Esophagus squamous epithelium (tissue), 5 donors: ENCODE measurements around the gene ITCH. TPM values are rescaled to one million over a fixed set of nuclear protein-coding genes. Genes with fewer than 3 reads are reported as not detected.

ENCODE experiments used
- DNase-seq: peaks from one replicate; lab custom pipeline; 2025; lab: John Stamatoyannopoulos, UW
- H3K27ac ChIP-seq, 4 donors: fragments of 200-600 bp; sonication (generic); one replicate each; pipeline ENCODE4 v1.5.1; 2016 to 2019; ENCODE audit warnings: mild to moderate bottlenecking in 1 of 4
- H3K27me3 ChIP-seq, 4 donors: fragments of 200-600 bp; sonication (generic); 1 replicate in 3 of 4; 2 replicates in 1 of 4; pipeline versions ENCODE4 v1.5.1 to v1.6.0; 2017 to 2021; ENCODE audit warnings: antibody characterized with exemption in 1 of 4
- H3K36me3 ChIP-seq, 3 donors: fragments of 200-600 bp; sonication (generic); one replicate each; pipeline ENCODE4 v1.5.1; 2016 to 2019
- H3K4me1 ChIP-seq, 3 donors: fragments of 200-600 bp; sonication (generic); one replicate each; pipeline ENCODE4 v1.5.1; 2017 to 2019
- H3K4me3 ChIP-seq, 4 donors: fragments of 200-600 bp; sonication (generic); 1 replicate in 3 of 4; 2 replicates in 1 of 4; pipeline ENCODE4 v1.5.1; 2016 to 2019; ENCODE audit warnings: mild to moderate bottlenecking in 2 of 4, moderate library complexity in 1 of 4
- H3K9me3 ChIP-seq, 3 donors: fragments of 200-600 bp; sonication (generic); one replicate each; pipeline ENCODE4 v1.5.1; 2016 to 2019
- POLR2A ChIP-seq, 4 donors: fragments of 450-650 bp; IDR thresholded peaks; one replicate each; pipeline ENCODE4 v1.6.1; 2017; ENCODE audit warnings: antibody characterized with exemption in 4 of 4, mild to moderate bottlenecking in 4 of 4, moderate library complexity in 3 of 4
- WGBS, 2 donors: methylation state at CpG; one replicate each; pipeline ENCODE4 v1.1.5; 2018; 5-methylcytosine and 5-hydroxymethylcytosine counted together
- intact Hi-C: fragments of 100-400 bp; cut with DNase I; formaldehyde crosslinking; loops from one replicate; pipeline ENCODE4 v1.15.0; 2022
- total RNA-seq, 4 donors: library from RNA; depleted of rRNA; stranded (reverse); fragments of >200 nt; gene quantifications; one replicate each; pipeline ENCODE4 v1.1.0, GENCODE V29; 2016
- TF ChIP-seq, protein P1 (sequence below), 6 experiments: fragments of 450-650 bp in 4 of 6; fragments of 200-600 bp in 2 of 6; sonication (generic) in 2 of 6; IDR thresholded peaks; one replicate each; pipeline ENCODE4 v1.5.1; 2016 to 2019; ENCODE audit warnings: antibody characterized with exemption in 6 of 6, mild to moderate bottlenecking in 4 of 6, moderate library complexity in 4 of 6
- donor health status: DM: yes; HTN: yes; CAD: no.

Gene ITCH
- total RNA-seq, 4 donors from 2014 or later = 45.9 to 67.9 (median 54.5) TPM

DNA sequence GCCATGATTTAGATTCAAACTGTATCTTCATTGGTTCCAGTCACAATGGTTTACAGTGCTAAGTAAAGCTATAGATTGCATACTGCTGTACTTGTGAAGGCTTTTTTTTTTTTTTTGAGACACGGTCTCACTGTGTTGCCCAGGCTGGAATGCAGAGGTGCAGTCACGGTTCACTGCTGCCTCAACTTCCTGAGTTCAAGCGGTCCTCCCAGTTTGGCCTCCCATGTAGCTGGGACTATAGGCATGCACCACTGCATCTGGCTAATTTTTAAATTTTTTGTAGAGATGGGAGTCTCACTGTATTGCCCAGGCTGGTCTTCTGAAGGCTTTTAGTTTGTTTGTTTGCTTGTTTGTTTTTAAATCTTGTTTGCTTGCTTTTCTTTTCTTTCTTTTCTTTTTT, 24.9 kb downstream of the ITCH start:
- no peak overlapping the region for H3K27ac ChIP-seq
- DNase-seq = no peak
- intact Hi-C loops = no loop called here
- no peaks in the 10 kb centered on the region for H3K27me3 ChIP-seq
- 46 to 70% methylated on average over 3 of the region's 3 CpGs for WGBS, 2 donors
- H3K4me3 ChIP-seq = no peak overlapping the region
- no peak for TF ChIP-seq POLR2A (IDR thresholded peaks at IDR 0.05)
- TF ChIP-seq, protein P1, sequence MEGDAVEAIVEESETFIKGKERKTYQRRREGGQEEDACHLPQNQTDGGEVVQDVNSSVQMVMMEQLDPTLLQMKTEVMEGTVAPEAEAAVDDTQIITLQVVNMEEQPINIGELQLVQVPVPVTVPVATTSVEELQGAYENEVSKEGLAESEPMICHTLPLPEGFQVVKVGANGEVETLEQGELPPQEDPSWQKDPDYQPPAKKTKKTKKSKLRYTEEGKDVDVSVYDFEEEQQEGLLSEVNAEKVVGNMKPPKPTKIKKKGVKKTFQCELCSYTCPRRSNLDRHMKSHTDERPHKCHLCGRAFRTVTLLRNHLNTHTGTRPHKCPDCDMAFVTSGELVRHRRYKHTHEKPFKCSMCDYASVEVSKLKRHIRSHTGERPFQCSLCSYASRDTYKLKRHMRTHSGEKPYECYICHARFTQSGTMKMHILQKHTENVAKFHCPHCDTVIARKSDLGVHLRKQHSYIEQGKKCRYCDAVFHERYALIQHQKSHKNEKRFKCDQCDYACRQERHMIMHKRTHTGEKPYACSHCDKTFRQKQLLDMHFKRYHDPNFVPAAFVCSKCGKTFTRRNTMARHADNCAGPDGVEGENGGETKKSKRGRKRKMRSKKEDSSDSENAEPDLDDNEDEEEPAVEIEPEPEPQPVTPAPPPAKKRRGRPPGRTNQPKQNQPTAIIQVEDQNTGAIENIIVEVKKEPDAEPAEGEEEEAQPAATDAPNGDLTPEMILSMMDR (IDR thresholded peaks at IDR 0.05) = no peak
- peaks cover 0 to 11% (median 0%) of the 10 kb centered on the region in 3 donors for H3K36me3 ChIP-seq
- peaks cover 7 to 66% (median 35%) of the 10 kb centered on the region in 3 donors for H3K4me1 ChIP-seq
- no peaks in the 10 kb centered on the region for H3K9me3 ChIP-seq

DNA sequence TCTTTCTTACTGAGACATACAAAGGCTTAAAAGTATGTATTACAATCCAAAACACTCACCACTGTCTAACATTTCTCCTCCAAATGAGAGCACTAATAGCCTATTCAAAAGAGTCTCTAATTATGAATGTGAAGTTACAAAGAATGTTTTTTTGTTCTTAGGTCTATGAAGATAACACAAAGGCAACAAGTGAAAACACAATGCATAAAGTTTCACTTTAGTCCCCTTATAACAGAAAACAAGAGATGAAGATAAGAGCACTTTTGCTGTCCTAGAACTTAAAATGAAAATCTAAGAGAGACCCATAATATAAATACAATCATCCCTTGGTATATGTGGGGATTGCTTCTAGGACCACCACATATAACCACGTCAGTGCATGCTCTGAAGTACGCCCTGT, 25.6 kb downstream of the ITCH start:
- WGBS, 2 donors = 91 to 97% methylated on average over 2 of the region's 2 CpGs
- intact Hi-C loops = no loop called here
- H3K27me3 ChIP-seq = no peaks in the 10 kb centered on the region
- peaks cover 0 to 11% (median 0%) of the 10 kb centered on the region in 3 donors for H3K36me3 ChIP-seq
- H3K9me3 ChIP-seq = no peaks in the 10 kb centered on the region
- H3K4me1 ChIP-seq = peaks cover 7 to 66% (median 35%) of the 10 kb centered on the region in 3 donors
- H3K4me3 ChIP-seq = no peak overlapping the region
- no peak for DNase-seq
- TF ChIP-seq, protein P1 (IDR thresholded peaks at IDR 0.05) = no peak
- no peak for TF ChIP-seq POLR2A (IDR thresholded peaks at IDR 0.05)
- peak overlapping the region in 1 of 4 donors; percentile 72 for H3K27ac ChIP-seq

DNA sequence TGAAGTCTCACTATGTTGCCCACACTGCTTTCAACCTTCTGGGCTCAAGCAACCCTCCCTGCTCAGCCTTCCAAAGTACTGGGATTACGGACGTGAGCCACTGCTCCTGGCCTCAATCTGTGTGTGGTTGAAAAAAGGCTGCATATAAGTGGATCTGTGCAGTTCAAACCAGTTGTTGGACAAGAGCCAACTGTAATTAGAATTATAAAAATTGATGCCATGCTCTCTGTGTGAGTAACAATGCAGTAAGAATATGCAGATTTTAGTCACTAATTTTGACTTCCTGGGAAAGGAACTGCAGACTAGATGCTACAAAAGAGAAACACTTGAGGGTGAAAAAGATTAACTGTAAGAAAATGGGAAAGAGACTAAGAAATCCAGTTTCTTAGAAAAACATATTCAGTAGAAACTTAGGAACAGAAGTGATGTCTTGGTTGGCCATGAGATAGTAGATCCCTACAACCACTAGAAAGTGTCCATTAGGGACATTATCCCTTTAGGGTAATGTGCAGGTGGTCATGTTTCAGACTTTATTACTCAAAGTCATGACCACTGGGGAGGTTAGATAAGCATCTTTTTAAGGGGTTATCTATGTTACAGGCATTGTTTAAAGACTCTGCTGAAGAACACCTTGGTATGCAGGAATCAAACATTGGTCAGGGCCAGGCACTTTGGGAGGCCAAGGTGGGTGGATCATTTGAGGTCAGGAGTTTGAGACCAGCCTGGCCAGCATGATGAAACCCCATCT, 26.3 kb downstream of the ITCH start:
- TF ChIP-seq, protein P1 (IDR thresholded peaks at IDR 0.05) = no peak
- no peak for TF ChIP-seq POLR2A (IDR thresholded peaks at IDR 0.05)
- Histone ChIP-seq H3K36me3 (peaks cover 0 to 18% (median 2%) of the 10 kb centered on the region in 3 donors), H3K9me3 (no peaks in the 10 kb centered on the region), H3K4me3 (no peak overlapping the region), H3K27ac (peak overlapping the region in 3 of 4 donors; percentile 12 to 72 (median 64)), H3K27me3 (no peaks in the 10 kb centered on the region), H3K4me1 (peaks cover 7 to 66% (median 35%) of the 10 kb centered on the region in 3 donors)
- intact Hi-C loops = no loop called here
- no peak for DNase-seq
- WGBS, 2 donors = 44 to 65% methylated on average over 2 of the region's 2 CpGs

DNA sequence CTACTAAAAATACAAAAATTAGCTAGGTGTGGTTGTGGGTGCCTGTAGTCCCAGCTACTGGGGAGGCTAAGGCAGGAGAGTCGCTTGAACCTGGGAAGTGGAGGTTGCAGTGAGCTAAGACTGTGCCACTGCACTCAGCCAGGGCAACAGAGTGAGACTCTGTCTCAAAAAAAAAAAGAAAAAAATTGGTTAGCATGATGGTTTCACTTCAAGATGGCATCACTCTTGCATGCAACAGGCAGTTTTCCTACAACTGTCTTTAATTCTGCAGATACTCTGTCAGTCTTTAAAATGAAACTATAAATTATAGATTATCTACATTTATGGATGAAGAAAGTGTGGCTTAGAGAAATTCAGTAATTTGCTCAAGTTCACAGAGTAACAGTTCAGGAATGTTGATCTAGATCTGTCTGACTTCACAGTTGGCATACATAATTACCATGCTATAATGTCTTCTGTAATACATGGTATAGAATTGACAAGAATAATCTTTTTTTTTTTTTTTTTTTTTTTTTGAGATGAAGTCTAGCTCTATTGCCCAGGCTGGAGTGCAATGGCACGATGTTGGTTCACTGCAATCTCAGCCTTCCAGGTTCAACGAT, 27.0 kb downstream of the ITCH start:
- Histone ChIP-seq H3K27ac (peak overlapping the region; percentile 12 to 72 (median 39)), H3K36me3 (peaks cover 0 to 25% (median 5%) of the 10 kb centered on the region in 3 donors), H3K4me3 (no peak overlapping the region), H3K27me3 (no peaks in the 10 kb centered on the region), H3K4me1 (peaks cover 7 to 62% (median 35%) of the 10 kb centered on the region in 3 donors), H3K9me3 (no peaks in the 10 kb centered on the region)
- TF ChIP-seq, protein P1 (IDR thresholded peaks at IDR 0.05) = no peak
- no peak for TF ChIP-seq POLR2A (IDR thresholded peaks at IDR 0.05)
- DNase-seq = no peak
- 77 to 93% methylated on average over 3 of the region's 3 CpGs for WGBS, 2 donors
- intact Hi-C loops = no loop called here

DNA sequence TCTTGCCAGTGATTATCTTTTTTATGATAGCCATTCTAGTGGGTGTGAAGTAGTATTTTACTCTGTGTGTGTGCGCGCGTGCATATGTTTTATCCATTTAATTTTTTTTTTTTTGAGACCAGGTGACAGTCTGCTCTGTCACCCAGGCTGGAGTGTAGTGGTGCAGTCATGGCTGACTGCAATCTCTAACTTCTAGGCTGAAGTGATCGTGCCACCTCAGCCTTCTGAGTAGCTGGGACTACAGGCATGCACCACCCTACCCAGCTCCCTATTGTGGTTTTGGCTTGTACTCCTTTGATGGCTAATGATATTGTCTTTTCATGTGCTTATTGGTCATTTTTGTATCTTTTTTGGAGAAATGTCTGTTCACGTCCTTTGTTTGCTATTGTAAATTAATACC, 33.3 kb downstream of the ITCH start:
- Histone ChIP-seq H3K4me1 (peaks cover 0 to 10% (median 0%) of the 10 kb centered on the region in 3 donors), H3K9me3 (no peaks in the 10 kb centered on the region), H3K4me3 (no peak overlapping the region), H3K36me3 (peaks cover 0 to 83% (median 5%) of the 10 kb centered on the region in 3 donors), H3K27ac (no peak overlapping the region), H3K27me3 (no peaks in the 10 kb centered on the region)
- WGBS, 2 donors = 92 to 97% methylated on average over 5 of the region's 5 CpGs
- no peak for DNase-seq
- intact Hi-C loops = no loop called here
- TF ChIP-seq POLR2A (IDR thresholded peaks at IDR 0.05) = no peak
- TF ChIP-seq, protein P1 (IDR thresholded peaks at IDR 0.05) = no peak
